Ammon's horn (tissue), 1 donor: ENCODE measurements around the gene RASSF1.
A peak's percentile ranks its signal among the peaks of the same experiment; 100 is the strongest.

ENCODE experiments used
- DNase-seq: peaks from one replicate; pipeline ENCODE4 v3.0.0-alpha.2; 2016; ENCODE audit warnings: low spot score

Gene RASSF1

DNA sequence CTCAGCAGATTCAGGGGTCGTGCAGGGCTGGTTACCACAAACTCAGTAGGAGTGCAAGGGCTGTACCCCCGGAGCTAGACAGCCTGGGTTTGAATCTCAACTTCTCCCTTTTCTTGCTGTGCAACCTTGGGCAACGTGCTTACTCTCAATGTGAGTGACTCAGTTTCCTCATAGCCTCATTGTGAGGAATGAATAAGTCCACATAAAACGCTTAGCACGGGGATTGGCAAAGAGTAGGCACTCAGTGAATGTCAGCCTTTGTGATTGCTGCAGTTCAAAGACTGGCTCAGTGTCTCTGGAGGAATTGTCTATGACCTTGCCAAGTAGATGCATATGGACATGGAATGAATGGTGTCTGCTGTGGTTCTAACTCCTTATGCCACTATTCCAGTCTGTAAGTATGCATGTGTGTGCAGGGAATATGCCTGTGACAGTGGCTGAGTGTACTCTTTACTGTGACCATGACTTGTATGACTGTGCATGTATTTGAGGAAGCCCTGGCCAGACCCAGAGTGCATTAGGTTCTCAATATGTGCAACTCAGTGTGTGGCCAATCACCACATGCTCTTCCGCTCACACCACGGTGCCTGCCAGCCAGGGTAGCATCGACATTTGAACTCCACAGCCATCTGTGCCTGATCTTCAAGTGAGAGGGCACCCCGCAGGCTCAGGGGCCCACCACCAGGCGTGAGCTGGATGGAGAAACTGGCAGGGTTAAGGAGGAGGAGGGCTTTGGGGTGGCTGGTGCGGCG lies 40.5 kb downstream of the RASSF1 start:
- DNase-seq = peak; percentile 85

DNA sequence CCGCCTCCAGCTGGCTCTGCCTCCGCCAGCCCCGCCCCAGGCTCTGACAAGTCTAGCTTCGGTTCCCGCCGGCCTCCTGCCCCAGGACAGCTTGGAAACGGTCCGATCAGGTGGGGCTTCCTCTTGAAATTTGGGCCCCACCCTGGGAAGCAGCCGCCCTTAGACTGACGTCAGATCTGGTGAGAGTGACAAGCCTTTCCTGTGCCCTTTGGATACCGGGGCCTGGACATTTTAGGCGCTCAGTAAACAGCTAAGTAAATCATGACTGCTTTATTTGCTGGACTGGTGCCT lies 41.1 kb downstream of the RASSF1 start:
- no peak for DNase-seq

DNA sequence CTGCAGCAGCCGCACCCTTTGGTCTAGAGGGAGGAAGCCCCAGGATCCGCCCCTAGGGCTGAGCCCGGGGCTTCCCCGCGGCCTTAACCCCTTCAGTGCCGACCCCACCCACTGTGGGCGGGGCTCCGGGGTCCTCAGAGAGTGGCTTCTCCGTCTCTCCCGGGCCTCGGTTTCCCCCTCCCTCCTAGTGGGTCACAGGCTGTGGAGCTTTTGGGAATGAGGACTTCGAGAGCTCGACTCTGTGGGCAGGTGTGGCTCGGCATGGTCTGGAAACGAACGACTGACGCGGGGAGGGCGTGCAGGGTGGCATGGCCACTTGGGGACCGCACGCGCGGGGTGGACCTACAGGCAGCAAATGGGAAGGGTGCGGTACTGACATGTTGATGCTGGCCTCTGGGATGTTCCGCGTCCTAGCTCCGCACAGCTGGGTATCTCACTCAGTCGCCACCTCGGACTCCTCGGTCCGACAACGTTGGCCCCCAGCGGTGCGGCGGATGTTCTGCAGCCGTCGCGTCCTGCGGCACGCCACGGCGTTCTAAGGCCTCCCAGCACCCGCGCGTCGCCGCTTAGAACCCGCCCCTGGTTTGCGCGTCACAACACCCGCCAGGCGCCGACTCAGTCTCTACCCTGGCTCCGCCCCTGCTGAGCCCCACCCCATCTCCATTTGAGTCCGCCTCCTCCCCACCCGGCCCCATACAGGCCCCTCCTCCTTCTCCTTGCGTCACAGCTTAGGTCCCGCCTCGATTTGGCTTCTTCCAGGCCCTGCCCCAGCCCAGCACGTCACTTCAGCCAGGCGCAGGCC lies 41.6 kb downstream of the RASSF1 start, which contains the start of the genes HYAL3 and NAA80:
TSS of gene HYAL3 (minus strand) at position 570 of the 802 bp plus-strand sequence. CDS start 3,803 bp downstream, outside the sequence.
TSS of gene NAA80 (minus strand) at position 570 of the 802 bp plus-strand sequence. CDS start 1,942 bp downstream, outside the sequence.
- DNase-seq = peak; percentile 100

DNA sequence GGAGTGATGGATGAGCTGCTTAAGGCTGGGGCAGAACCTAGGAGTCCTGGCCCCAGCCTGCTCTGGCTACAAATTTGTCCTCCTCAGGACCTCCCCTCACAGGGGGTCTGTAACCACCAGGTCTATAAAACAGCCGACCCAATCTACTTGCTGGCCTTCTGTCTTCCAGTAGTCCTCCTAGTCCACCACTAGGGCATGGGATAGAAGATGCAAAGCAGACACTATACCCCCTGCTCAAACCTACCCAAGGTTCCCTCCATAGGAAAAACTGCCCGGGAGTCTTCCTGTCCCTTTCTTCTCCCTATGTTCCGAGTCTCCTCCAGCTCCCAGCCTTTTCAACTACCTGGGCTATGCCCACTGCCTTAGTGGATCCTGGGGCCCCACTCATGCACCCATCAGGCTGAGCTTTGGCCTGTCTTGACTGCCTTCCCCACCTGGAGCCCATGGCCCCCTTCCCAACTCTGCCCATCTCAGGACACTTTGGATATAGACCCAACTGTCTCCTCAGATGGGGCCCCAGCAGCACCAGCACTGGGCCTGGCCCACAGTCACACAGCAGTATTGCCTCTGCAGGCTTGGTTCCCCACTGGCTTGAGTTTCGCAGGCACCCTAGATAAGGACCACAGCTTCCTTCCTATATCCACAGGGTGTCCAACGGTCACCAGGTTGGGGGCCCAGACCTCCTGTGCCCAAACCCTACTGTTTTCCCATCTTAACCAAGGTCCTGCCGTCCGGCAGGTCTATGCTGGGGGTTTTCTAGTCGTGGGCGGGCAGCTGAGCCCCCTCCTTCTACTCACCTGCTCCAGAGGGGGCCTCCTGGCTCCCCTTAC lies 42.5 kb downstream of the RASSF1 start:
- no peak for DNase-seq

DNA sequence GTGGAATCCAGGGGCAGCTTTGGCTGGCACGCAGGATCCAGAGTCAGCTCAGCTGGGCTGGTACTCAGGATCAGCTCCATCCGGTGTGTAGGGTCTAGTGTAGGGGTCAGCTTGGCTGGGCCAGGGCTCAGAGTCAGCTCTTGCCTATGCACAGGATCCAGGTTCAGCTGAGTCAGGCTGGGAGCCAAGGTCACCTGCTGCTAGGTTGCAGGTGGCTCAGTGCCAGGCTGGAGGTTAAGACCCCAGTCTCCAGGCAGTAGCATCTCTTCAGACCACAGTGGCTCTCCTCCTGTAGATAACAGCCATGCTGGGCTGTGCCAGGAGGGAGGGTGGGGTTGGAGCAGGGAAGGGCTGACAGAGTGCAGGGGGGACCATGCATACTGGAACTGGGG lies 43.3 kb downstream of the RASSF1 start:
- DNase-seq = no peak

DNA sequence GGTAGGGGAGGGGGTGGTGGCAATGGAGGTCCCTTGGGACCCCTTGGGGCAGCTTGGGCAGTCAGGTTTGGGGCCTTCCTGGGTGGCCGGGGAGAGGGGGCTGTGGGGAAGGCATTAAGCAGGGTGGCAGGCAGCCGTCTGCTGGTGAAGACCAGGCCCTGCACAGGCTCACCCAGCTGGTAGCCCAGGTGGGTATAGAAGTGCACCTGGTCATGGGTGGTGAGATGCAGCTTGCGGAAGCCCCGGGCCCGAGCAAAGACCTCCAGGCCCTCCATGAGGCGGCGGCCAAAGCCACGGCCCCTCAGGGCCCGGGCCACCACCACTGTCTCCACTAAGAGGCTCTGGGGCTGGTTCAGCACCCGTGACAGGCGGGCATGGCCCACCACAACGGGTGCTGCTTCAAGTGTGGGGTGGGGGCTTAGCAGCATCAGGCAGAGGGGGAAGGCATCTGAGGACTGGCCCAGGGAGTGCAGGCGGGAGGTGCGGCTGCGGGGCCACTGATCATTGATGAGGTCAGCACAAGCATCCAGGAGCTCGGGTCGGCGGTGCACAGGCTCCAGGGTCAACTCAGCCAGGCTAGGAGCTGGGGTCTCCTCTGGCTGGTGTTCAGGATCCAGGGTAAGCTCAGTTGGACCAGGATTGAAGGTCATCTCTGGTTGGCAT lies 43.8 kb downstream of the RASSF1 start:
- DNase-seq = no peak

DNA sequence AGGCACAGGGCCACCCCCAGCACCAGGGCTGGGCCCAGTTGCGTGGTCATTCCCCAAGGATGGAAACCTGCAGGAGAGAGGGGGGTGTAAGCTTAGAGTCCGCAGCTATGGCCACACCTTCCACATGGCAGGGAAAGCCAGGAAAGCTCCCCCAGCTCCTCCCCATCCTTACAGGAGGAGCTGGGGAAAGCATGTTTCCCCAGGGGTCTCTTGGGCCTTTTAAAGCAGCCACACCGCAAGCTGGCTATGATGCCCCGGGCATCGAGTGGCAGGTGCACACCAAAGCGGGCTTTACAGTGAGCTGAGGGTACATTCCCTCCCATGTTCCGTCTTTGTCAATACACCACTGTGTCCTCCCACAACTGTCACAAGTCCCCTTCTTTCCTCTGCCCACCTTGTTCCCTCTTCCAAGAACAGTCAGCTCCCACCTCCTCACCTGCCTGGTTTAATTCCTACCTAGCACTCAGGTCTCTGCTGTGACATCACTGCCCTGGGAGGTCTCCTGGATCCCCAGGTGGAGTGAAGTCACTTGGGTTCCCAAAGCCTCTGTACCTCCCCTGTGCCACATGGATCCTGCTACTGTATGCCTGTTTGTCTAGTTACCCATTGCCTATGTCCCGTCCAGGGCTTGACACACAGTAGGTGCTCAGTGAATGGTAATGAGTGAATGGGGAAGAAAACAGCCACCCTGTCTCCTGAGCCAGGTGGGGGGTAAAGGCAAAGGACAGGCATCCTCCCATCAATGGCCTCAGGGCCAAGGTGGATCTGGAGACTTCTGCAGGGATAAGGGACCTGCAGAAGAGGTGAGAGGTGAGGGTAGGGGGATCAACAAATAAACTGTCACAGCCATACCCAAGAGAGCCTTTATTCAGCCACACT lies 44.8 kb downstream of the RASSF1 start:
- no peak for DNase-seq

DNA sequence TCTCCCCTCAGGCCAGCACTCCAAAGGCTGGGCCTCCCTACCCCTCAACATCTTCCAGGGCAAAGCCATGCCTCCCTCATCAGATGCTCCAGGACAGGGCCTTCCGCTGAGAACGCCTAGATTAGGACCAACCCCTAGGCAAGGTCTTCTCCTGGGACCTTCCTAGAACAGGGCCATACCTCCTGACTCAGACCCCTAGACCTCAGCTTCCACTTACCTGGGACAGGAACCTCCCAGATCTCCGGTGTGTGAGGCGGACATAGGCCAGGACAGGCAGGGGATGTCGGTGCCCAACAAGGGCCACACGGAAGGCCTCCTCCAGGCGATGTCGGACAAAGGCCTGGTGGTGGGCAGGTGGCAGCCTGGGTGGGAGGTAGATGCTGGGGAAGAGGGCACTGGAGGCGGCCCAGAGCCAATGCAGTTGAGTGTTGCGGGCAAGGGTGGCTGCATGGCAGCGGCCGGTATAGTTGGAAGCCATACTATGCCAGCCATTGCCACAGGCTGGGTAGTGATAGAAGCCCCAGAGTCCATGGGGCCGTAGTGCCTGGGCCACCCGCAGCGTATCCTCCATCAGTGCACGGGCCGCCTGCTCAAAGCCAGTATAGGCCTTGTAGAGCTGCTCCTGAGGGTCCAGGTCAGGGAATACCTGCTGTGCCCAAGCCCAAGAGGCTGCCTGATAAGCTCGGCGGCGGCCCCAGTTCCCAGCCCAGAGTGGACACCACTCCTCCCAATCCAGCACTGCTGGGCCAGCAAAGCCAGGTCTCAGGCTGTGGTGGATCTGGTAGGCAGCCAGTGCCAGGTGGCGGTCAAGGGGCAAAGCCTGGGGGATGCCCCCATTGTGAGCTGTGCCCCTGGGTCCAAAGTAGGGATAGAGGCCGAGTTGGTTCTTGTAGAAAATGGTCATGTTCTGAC lies 45.9 kb downstream of the RASSF1 start:
- DNase-seq = no peak

DNA sequence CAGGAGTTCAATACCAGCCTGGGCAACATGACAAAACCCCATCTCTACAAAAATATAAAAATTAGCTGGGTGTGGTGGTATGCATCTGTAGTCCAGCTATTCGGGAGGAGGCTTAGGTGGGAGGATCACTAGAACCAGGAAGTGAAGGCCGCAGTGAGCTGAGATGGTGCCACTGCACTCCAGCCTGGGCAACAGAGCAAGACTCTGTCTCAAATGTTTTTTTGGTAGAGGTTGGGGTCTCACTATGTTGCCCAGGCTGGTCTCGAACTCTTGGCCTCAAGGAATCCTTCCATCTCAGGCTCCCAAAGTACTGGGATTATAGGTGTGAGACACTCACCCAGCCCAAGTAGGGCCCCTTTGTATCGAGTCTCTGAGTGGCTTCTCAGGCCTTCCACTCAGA lies 46.5 kb downstream of the RASSF1 start:
- no peak for DNase-seq

DNA sequence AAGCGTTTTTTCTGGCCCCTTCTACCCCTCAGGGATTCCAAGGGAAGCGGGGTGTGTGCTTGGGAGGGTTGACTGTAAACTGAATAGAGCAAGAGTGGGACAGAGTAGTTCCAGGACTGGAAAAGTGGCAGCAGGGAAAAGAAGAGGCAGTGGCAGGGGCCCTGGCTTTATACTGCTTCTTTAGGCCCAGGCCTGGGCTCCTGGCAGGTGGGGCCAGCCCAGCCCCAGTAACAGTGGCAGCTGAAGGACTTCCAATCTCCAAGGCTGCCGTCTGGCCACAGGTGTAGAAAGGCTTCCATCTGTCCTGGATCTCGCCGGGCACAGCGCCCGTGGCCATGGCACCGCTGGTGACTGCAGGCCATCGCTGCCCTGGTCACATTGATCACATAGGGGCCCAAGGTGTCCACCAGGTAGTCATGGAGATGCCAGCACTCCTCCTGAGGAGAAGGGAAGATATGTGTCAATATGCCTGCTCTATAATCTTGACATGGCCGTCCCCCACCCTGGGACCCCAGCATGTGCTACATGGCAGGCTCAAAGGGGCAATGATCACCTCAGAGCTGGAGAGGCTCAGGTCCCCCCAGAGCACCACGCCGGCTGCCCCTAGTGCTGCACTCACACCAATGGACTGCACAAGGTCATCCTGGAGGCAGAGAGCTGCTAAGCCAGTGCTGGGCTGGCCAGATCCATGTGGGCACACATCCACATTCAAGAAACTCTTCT lies 47.4 kb downstream of the RASSF1 start:
- no peak for DNase-seq

DNA sequence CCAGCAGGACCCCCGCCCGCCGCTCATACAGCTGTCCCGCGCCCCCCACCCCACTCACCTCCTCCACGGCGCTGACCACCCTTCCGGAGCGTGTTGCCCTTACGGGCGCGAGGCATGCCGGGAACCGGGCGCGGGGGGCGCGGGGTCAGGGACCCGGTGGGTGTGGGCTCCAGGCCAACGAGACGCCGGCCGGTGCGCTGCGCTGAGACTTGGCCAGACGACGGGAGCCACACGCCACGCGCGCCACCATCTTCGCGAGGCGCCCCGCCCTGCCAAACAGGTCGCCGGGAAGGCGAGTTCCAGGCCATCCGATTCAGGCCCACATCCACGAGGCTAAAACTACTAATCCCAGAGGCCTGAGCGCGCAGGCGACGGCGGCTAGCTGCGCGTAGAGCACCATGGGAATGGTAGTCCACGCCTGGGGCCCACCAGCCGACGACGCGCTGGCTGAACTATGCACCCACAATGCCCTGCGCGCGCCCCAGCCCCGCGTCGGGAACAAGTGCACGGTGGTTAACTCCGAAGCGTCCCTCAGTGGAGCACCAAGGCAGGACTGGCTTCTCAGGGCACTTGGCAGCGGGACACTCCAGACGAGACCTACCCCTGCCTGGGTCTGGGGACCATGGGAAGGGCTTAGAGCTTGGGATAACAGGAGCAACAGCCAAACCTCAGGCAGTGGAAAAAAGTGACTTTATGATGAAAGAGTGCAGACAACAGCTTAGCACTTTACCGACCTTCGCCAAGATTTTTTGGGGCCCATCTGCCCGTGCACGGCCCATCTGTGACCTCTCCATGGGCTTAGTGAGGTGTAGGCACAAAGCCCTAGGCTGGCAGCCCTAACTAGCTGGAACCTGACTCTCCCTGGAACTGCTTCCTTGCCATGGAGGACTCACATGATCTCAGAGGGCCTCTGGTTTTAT lies 48.2 kb downstream of the RASSF1 start, which contains the start of gene IFRD2:
TSS of gene IFRD2 (minus strand) at position 271 of the 920 bp plus-strand sequence. CDS start at position 116, 155 bp downstream.
- DNase-seq = peak; percentile 99

DNA sequence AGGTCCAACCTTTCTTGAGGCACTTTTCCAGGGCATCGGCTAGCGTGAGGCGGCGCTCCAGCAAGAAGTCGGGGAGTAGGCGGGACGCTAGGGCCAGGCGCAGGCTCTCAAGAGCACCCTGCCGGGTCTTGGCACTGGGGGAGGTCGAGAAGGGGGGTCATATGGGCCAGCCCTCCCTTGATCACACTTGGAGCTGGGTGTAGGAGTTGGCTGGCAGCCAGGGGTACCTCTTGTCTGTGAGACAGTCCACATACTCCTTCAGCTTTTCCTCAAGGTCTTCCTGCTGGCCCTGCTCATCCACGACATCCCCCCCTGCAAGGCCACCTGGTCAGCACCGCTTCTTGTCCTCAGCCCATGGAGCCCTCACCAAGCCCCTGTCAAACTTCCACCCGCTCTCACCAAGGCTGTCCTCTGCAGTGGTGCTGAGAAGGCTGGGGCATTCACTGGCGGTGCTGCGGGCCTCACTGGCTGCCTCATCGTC lies 50.4 kb downstream of the RASSF1 start:
- no peak for DNase-seq

DNA sequence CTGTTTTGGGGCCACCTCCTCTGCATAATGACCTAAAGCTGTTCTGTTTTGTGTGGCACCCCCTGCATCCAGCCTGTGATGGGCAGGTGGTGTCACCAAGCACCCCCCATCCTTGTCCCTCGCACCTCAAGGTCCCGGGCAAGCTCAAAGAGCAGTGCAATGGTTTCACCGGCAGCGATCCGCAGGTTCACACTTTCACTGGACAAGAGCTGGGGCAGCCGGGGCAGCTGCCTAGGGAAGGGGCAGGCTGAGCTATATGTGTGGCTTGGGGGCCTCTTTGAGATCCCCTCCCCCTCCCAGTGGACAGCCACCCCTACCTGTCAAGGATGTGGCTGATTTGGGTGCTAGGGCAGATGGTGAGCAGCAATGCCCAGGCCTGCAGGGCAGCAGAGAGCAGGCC lies 51.5 kb downstream of the RASSF1 start:
- no peak for DNase-seq

DNA sequence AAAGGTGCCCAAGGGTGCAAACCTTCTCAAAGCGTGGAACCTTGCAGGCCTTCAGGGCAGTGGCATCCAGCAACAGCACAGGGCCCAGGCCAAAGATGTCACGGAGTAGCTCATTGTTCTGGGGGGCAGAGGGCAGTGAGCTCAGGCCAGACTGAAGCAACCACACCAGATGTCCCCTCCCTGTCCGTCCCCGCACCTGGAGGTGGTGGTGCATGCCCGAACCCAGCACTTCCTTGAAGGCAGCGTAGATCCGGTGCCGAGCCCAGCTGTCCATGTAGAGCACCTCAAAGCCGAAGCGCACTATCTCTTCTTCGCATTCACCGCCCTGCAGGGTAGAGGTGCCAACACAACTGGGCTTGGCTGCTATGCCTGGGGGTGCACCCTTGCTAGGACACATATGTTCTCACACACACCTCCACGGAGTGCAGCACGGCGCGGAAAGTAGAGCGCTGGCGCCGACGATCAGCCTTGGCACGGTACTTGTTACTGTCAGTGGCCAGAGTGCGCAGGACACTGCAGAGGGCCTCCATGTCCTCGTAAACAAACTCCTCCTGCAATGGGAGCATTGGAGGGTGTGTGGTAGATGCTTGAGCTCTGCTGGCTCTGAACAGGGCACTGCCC lies 52.1 kb downstream of the RASSF1 start:
- DNase-seq = no peak

DNA sequence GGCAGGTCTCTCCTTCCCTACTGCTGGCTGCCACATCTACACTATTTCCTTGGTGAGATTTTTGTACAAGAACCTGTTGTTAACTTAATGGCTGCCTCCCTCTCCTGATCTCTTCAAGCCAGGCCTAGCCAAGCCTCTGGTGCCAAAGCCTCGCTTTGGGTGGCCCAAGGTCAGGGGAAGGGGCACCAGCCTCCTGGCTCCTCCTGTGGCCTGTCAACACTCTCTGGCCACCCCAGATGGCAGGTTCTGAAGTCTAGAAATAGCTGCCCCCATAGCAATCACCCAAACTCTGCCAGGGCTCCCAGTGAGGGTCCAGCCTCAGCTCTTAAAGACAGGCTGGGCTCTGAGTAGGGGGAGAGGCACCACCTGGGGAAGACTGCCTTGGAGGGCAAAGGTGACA lies 53.4 kb downstream of the RASSF1 start:
- no peak for DNase-seq

DNA sequence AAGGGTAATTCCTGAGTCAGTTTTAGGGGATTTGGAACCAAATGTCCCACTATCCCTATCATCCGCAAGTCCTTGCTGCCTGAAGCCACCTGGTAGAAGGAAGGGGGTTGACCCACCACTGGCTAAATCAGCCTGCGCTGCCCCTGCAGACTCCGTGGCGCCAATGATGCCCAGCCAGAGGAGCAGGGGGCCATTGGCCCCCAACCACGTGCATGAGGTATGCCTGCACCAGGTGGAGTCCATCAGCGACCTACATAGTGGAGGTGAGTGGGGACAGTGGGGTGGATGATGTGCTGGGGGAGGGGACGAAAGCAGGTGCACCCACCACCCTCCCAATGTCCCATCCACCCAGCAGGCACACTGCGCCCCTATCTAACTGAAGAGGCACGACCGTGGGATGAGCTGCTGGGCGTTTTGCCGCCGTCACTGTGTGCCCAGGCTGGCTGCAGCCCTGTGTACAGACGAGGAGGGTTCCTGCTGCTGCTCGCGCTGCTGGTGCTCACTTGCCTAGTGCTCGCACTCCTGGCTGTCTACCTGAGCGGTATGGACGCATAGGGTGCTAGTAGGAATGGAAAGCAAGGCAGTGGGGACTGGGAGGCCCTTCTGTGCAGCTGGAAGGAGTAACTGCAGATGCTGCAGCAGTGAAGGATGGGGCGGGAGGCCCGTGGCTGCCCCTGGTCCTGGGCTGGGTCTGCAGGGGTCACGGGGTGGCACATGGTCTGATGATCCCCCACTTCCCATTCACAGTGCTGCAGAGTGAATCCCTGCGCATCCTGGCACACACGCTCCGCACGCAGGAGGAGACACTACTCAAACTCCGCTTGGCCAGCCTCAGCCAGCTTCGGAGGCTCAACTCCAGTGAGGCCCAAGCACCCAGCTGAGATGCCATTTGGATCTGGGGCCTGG lies 54.1 kb downstream of the RASSF1 start:
- no peak for DNase-seq
